ENCODE measurements around the gene SLC38A11.
A peak's percentile ranks its signal among the peaks of the same experiment; 100 is the strongest.

The SLC38A11 gene

GRCh38 chr2:164969909-164970690 lies 14.8 kb upstream of the SLC38A11 start:
- no peak for DNase-seq

GRCh38 chr2:164967781-164968228 lies 12.5 kb upstream of the SLC38A11 start:
- DNase-seq = no peak

GRCh38 chr2:164967361-164967760 lies 12.0 kb upstream of the SLC38A11 start:
- DNase-seq = no peak

GRCh38 chr2:164964700-164965099 lies 9.4 kb upstream of the SLC38A11 start:
- no peak for DNase-seq

GRCh38 chr2:164960159-164960558 lies 4.8 kb upstream of the SLC38A11 start:
- no peak for DNase-seq

GRCh38 chr2:164954186-164954585 lies 1.1 kb downstream of the SLC38A11 start:
- DNase-seq = no peak

- no peak for DNase-seq
Measured at GRCh38 chr2:164953279-164953678, 2.0 kb downstream of the SLC38A11 start.

GRCh38 chr2:164952057-164952702 lies 3.1 kb downstream of the SLC38A11 start:
- no peak for DNase-seq

- no peak for DNase-seq
Measured at GRCh38 chr2:164948540-164948939, 6.8 kb downstream of the SLC38A11 start.

- DNase-seq = no peak
Measured at GRCh38 chr2:164947281-164947680, 8.0 kb downstream of the SLC38A11 start.

- DNase-seq = no peak
Measured at GRCh38 chr2:164943289-164943688, 12.0 kb downstream of the SLC38A11 start.

- DNase-seq = no peak
Measured at GRCh38 chr2:164937864-164938401, 17.4 kb downstream of the SLC38A11 start.

- DNase-seq = no peak
Measured at GRCh38 chr2:164935118-164936101, 19.9 kb downstream of the SLC38A11 start.

- no peak for DNase-seq
Measured at GRCh38 chr2:164934401-164935117, 20.8 kb downstream of the SLC38A11 start.

GRCh38 chr2:164933671-164934189 lies 21.6 kb downstream of the SLC38A11 start:
- no peak for DNase-seq

- DNase-seq = no peak
Measured at GRCh38 chr2:164932377-164932776, 22.9 kb downstream of the SLC38A11 start.

- no peak for DNase-seq
Measured at GRCh38 chr2:164928101-164928673, 27.1 kb downstream of the SLC38A11 start.

- DNase-seq = no peak
Measured at GRCh38 chr2:164922134-164922533, 33.2 kb downstream of the SLC38A11 start.

- no peak for DNase-seq
Measured at GRCh38 chr2:164920430-164920829, 34.9 kb downstream of the SLC38A11 start.

GRCh38 chr2:164917296-164917903 lies 37.9 kb downstream of the SLC38A11 start:
- peak in 4 of 56 donors; percentile 1 to 25 (median 6) for DNase-seq

Measured in amygdala (tissue), 56 donors.